Endothelial cell of umbilical vein (primary cell): Measurements from ENCODE around the gene ANKRD44.

ENCODE experiments used
- POLR2AphosphoS5 ChIP-seq: IDR thresholded peaks from 2 replicates; pipeline ENCODE4 v1.6.1; 2012; ENCODE audit warnings: low read depth, mild to moderate bottlenecking, control low read depth, low read length, moderate library complexity; ENCODE audit not compliant: insufficient read depth
- TF ChIP-seq, protein P1 (sequence below), 2 donors: IDR thresholded peaks; 1 replicate in 1 of 2; 2 replicates in 1 of 2; pipeline ENCODE4 v1.5.1; 2011; ENCODE audit warnings: low read length in 2 of 2, mild to moderate bottlenecking in 2 of 2, moderate library complexity in 2 of 2, control low read depth in 1 of 2, inconsistent platforms in 1 of 2, low read depth in 1 of 2; ENCODE audit not compliant: insufficient read depth in 1 of 2; ENCODE audit errors: extremely low read depth in 1 of 2

DNA sequence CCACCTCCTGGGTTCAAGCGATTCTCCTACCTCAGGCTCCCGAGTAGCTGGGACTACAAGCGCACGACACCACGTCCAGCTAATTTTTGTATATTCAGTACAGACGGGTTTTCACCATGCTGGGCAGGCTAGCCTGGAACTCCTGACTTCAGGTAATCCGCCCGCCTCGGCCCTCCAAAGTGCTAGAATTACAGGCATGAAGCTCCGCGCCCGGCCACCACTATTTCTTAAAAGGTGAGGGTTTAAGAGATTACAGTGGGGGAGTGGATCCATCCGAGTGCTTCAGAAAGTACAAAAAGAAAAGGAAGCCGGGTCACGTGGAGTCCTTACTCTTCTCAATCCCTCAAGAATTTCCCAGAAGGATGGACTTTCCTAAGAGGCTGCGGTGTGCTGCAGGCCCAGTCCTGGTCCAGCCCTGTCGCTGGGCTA lies 146.9 kb downstream of the ANKRD44 start:
- TF ChIP-seq, protein P1, sequence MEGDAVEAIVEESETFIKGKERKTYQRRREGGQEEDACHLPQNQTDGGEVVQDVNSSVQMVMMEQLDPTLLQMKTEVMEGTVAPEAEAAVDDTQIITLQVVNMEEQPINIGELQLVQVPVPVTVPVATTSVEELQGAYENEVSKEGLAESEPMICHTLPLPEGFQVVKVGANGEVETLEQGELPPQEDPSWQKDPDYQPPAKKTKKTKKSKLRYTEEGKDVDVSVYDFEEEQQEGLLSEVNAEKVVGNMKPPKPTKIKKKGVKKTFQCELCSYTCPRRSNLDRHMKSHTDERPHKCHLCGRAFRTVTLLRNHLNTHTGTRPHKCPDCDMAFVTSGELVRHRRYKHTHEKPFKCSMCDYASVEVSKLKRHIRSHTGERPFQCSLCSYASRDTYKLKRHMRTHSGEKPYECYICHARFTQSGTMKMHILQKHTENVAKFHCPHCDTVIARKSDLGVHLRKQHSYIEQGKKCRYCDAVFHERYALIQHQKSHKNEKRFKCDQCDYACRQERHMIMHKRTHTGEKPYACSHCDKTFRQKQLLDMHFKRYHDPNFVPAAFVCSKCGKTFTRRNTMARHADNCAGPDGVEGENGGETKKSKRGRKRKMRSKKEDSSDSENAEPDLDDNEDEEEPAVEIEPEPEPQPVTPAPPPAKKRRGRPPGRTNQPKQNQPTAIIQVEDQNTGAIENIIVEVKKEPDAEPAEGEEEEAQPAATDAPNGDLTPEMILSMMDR (IDR thresholded peaks at IDR 0.05; ENCODE audit: extremely low read depth in 1 of 2, insufficient read depth in 1 of 2, low read depth in 1 of 2, low read length in 2 of 2): no peak
- no peak for TF ChIP-seq POLR2AphosphoS5
